Tibial artery (tissue), 4 donors: ENCODE measurements around the gene ALDH3A2.

ENCODE experiments used
- DNase-seq, 2 donors: peaks; one replicate each; pipeline ENCODE4 v3.0.0-alpha.2; 2019
- H3K27ac ChIP-seq, 2 donors: fragments of 200-600 bp; sonication (generic) in 1 of 2; 1 replicate in 1 of 2; 2 replicates in 1 of 2; pipeline ENCODE4 v1.5.1; 2018 to 2019; ENCODE audit warnings: mild to moderate bottlenecking in 1 of 2
- H3K27me3 ChIP-seq, 2 donors: fragments of 200-600 bp; sonication (generic) in 1 of 2; one replicate each; pipeline versions ENCODE4 v1.5.1 to v1.6.0; 2016 to 2019
- H3K36me3 ChIP-seq, 3 donors: fragments of 200-600 bp; sonication (generic) in 2 of 3; one replicate each; pipeline ENCODE4 v1.5.1; 2016 to 2019; ENCODE audit warnings: mild to moderate bottlenecking in 2 of 3
- H3K4me1 ChIP-seq, 4 donors: fragments of 200-600 bp; sonication (generic) in 2 of 4; 1 replicate in 3 of 4; 2 replicates in 1 of 4; pipeline ENCODE4 v1.5.1; 2016 to 2019
- H3K4me3 ChIP-seq, 2 donors: fragments of 200-600 bp; sonication (generic) in 1 of 2; 1 replicate in 1 of 2; 2 replicates in 1 of 2; pipeline ENCODE4 v1.5.1; 2018 to 2019; ENCODE audit warnings: mild to moderate bottlenecking in 2 of 2
- H3K9me3 ChIP-seq, 3 donors: fragments of 200-600 bp; sonication (generic) in 1 of 3; one replicate each; pipeline ENCODE4 v1.5.1; 2016 to 2019
- intact Hi-C: fragments of 100-400 bp; cut with DNase I; formaldehyde crosslinking; loops from one replicate; pipeline ENCODE4 v1.15.0; 2023; ENCODE audit warnings: low total_unique reads
- TF ChIP-seq, protein P1 (sequence below), 2 experiments: fragments of 200-600 bp in 1 of 2; fragments of 450-650 bp in 1 of 2; IDR thresholded peaks; one replicate each; pipeline ENCODE4 v1.5.1; 2017 to 2019; ENCODE audit warnings: antibody characterized with exemption in 2 of 2, mild to moderate bottlenecking in 1 of 2, moderate library complexity in 1 of 2

The ALDH3A2 gene

DNA sequence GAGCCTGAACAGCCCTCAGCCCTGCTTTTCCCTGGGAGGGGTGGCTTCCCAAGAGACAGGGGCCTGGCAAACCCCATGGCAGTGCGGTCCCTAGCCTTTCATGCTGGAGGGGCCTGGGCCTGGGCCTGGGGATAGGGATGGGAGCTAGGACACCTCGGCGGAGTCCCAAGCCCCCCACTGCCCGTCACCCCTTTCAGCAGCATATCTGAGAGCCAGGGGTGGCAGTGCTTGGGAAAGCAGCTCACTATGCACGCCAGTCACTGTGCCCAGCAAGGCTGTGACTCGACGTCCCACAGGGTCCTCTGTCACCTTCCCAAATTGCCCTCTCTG lies 68.4 kb downstream of the ALDH3A2 start:
- Histone ChIP-seq H3K4me1 (peaks cover 0 to 7% (median 3%) of the 10 kb centered on the region in 4 donors), H3K27ac (no peak overlapping the region), H3K4me3 (no peak overlapping the region), H3K36me3 (no peaks in the 10 kb centered on the region), H3K9me3 (no peaks in the 10 kb centered on the region), H3K27me3 (no peaks in the 10 kb centered on the region)
- intact Hi-C loops, result no loop called here
- no peak for DNase-seq
- TF ChIP-seq, protein P1, sequence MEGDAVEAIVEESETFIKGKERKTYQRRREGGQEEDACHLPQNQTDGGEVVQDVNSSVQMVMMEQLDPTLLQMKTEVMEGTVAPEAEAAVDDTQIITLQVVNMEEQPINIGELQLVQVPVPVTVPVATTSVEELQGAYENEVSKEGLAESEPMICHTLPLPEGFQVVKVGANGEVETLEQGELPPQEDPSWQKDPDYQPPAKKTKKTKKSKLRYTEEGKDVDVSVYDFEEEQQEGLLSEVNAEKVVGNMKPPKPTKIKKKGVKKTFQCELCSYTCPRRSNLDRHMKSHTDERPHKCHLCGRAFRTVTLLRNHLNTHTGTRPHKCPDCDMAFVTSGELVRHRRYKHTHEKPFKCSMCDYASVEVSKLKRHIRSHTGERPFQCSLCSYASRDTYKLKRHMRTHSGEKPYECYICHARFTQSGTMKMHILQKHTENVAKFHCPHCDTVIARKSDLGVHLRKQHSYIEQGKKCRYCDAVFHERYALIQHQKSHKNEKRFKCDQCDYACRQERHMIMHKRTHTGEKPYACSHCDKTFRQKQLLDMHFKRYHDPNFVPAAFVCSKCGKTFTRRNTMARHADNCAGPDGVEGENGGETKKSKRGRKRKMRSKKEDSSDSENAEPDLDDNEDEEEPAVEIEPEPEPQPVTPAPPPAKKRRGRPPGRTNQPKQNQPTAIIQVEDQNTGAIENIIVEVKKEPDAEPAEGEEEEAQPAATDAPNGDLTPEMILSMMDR (IDR thresholded peaks at IDR 0.05), result no peak

DNA sequence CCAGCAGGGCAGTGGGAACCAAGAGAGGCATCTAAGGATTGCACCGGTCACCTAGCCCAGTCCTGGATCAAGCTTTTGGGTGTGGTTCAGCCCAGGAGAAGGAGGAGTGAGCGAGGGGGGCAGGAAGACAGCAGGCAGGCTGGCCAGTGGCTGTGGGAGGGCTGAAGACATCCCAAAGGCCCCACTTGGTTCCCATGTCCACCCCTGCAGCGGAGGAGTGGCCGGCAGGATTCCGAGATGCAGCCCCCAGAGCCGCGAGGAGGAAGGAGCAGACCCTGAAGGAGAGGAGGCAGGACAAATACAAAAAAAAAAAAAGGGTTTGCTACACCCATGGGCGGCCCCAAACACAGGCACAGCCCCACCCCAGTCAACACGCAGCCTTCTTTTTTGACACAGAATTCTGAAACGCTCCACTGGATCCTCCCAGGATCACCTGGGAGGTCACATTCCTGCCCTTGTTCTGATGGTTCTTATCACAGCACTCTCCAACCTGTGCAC lies 68.9 kb downstream of the ALDH3A2 start:
- Histone ChIP-seq H3K4me3 (no peak overlapping the region), H3K9me3 (no peaks in the 10 kb centered on the region), H3K36me3 (no peaks in the 10 kb centered on the region), H3K27me3 (no peaks in the 10 kb centered on the region), H3K4me1 (peaks cover 0 to 7% (median 3%) of the 10 kb centered on the region in 4 donors), H3K27ac (no peak overlapping the region)
- DNase-seq, result no peak
- intact Hi-C loops, result no loop called here
- TF ChIP-seq, protein P1 (IDR thresholded peaks at IDR 0.05), result no peak

DNA sequence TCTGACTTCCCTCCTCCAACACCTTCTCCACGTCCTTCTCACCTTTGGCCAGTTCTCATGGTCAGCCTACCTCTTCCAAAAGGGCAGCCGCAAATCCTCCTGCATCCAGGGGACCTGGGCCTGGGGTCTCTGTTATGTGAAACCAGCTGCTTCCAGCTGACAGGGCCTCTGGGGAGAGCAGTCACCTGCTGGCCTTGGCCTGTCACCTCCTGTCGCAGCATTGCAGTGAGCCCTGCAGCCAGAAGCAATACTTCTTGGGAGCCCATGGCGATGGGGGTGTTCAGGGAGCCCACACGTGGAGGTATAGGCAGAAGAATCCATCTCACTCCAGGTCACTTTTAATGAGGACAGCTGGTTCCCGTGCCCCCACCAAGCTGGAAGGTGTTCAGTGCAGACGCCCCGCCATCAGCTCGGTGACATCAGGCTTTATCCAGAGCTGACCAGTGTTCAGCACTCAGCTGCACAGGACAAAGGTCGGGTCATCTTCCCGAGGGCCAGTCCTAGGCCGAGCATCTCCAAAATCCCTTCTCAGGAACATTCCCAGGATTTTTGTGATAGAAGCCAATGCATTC lies 69.6 kb downstream of the ALDH3A2 start:
- no peak for DNase-seq
- TF ChIP-seq, protein P1 (IDR thresholded peaks at IDR 0.05), result no peak
- Histone ChIP-seq H3K9me3 (no peaks in the 10 kb centered on the region), H3K4me3 (no peak overlapping the region), H3K27ac (no peak overlapping the region), H3K4me1 (peaks cover 0 to 7% (median 3%) of the 10 kb centered on the region in 4 donors), H3K27me3 (no peaks in the 10 kb centered on the region), H3K36me3 (no peaks in the 10 kb centered on the region)
- intact Hi-C loops, result no loop called here

DNA sequence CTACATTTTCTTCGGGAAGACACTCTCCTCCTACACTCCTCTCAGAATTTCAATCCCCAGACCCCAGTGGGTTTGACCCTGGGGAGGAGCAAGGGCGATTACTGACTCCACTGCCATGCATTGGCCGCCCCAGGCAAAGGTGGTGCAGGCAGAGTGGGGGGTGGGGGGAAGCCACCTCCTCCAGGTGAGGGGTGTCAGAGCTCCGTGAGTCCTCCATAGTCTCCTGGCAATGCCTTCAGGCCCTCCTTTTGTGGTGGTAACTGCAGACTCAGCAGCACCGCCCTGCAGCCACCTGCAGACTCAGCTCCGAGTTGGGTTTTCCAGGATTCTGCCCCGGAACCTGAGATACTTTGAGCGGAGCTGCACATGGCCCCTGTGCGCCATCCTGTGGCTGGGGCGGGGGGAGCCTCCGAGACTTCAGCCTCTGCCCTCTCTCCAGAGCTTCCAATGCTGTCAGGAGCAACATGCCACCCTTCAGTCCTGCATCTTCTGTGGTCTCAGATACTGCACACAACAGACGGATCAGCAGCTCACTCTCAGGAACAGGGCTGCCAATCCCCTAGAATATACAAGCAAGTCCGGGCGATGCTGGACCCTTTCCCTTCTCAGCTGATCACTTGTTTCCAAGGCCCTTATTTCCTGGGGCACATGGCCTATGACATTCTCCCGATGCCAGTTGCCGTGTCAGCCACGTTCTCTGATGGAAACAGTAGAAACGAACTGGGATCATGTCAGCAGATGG lies 70.2 kb downstream of the ALDH3A2 start:
- Histone ChIP-seq H3K36me3 (no peaks in the 10 kb centered on the region), H3K27ac (no peak overlapping the region), H3K4me3 (no peak overlapping the region), H3K9me3 (no peaks in the 10 kb centered on the region), H3K4me1 (peaks cover 0 to 7% (median 3%) of the 10 kb centered on the region in 4 donors), H3K27me3 (no peaks in the 10 kb centered on the region)
- no peak for DNase-seq
- TF ChIP-seq, protein P1 (IDR thresholded peaks at IDR 0.05), result no peak
- intact Hi-C loops, result no loop called here

DNA sequence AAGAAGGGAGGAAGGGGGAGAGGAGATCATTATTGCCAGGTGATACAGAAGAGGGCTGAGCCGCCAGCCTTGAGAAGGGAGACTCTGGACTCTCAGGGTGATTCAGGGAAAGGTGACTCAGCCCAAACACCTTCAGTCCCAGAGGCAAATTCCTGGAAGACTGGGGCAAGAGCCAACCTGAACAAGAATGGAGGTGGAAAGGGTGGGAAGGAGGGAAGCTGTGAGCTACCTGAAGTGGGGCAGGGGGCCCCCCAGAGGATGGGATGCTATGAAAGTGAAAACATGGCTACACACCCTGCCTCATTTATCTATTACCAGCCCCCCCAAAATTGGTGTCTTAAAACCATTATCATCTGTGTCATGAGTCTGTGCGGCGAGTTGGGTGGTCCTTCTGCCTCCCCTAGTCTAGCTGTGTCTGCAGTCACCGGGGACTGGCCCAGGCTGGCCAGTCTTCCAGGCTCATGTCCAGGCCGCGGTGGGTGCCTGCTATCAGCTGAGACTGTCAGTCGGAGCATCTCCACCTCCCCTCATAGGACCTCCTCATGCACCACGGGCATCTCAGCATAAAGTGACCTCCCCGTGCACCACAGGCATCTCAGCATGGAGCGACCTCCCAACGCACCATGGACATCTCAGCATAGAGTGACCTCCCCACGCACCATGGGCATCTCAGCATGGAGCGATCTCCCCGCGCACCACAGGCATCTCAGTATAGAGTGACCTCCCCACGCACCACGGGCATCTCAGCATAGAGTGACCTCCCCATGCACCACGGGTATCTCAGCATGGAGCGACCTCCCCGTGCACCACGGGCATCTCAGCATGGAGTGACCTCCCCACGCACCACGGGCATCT lies 71.0 kb downstream of the ALDH3A2 start:
- TF ChIP-seq, protein P1 (IDR thresholded peaks at IDR 0.05), result no peak
- intact Hi-C loops, result no loop called here

More for the DNA sequence above, 71.0 kb downstream of the ALDH3A2 start:
- no peak overlapping the region for H3K27ac ChIP-seq
- H3K9me3 ChIP-seq, result no peaks in the 10 kb centered on the region
- H3K36me3 ChIP-seq, result no peaks in the 10 kb centered on the region
- DNase-seq, result no peak
- H3K4me3 ChIP-seq, result no peak overlapping the region
- H3K27me3 ChIP-seq, result no peaks in the 10 kb centered on the region
- peaks cover 0 to 15% (median 6%) of the 10 kb centered on the region in 4 donors for H3K4me1 ChIP-seq
